ENCODE data around the gene EFHC1. TPM values are rescaled to one million over a fixed set of nuclear protein-coding genes. Genes with fewer than 3 reads are reported as not detected.

EFHC1 gene
- total RNA-seq, 1 donor from 2014 or later, result 9.6 TPM

GRCh38 chr6:52532457-52532856, 112.3 kb downstream of the EFHC1 start:
- no peak overlapping the region for H3K4me3 Mint-ChIP-seq (ENCODE audit: unreplicated experiment)
- no peaks in the 10 kb centered on the region for H3K9me3 Mint-ChIP-seq (ENCODE audit: low read depth)
- H3K27me3 Mint-ChIP-seq (ENCODE audit: low read depth), result no peaks in the 10 kb centered on the region
- H3K27ac Mint-ChIP-seq (ENCODE audit: unreplicated experiment), result peak overlapping the region; percentile 17
- peaks cover 56% of the 10 kb centered on the region for H3K4me1 Mint-ChIP-seq (ENCODE audit: low read depth)
- no peak for DNase-seq (ENCODE audit: low spot score)
- peaks cover 22% of the 10 kb centered on the region for H3K36me3 Mint-ChIP-seq (ENCODE audit: low read depth)
- no peak for TF ChIP-seq CTCF (IDR thresholded peaks at IDR 0.05)

- Mint-ChIP-seq H3K9me3 (ENCODE audit: low read depth) (no peaks in the 10 kb centered on the region), H3K4me3 (ENCODE audit: unreplicated experiment) (no peak overlapping the region), H3K27ac (ENCODE audit: unreplicated experiment) (no peak overlapping the region), H3K4me1 (ENCODE audit: low read depth) (peaks cover 66% of the 10 kb centered on the region), H3K27me3 (ENCODE audit: low read depth) (no peaks in the 10 kb centered on the region), H3K36me3 (ENCODE audit: low read depth) (peaks cover 22% of the 10 kb centered on the region)
- no peak for DNase-seq (ENCODE audit: low spot score)
- TF ChIP-seq CTCF (IDR thresholded peaks at IDR 0.05), result no peak
Observed at GRCh38 chr6:52533491-52533890, 113.3 kb downstream of the EFHC1 start.

- H3K36me3 Mint-ChIP-seq (ENCODE audit: low read depth), result peaks cover 20% of the 10 kb centered on the region
- no peak for TF ChIP-seq CTCF (IDR thresholded peaks at IDR 0.05)
- H3K27ac Mint-ChIP-seq (ENCODE audit: unreplicated experiment), result no peak overlapping the region
- H3K9me3 Mint-ChIP-seq (ENCODE audit: low read depth), result no peaks in the 10 kb centered on the region
- no peak for DNase-seq (ENCODE audit: low spot score)
- no peaks in the 10 kb centered on the region for H3K27me3 Mint-ChIP-seq (ENCODE audit: low read depth)
- H3K4me1 Mint-ChIP-seq (ENCODE audit: low read depth), result peaks cover 75% of the 10 kb centered on the region
- H3K4me3 Mint-ChIP-seq (ENCODE audit: unreplicated experiment), result no peak overlapping the region
Observed at GRCh38 chr6:52534363-52534762, 114.2 kb downstream of the EFHC1 start.

- Mint-ChIP-seq H3K4me3 (ENCODE audit: unreplicated experiment) (no peak overlapping the region), H3K4me1 (ENCODE audit: low read depth) (peaks cover 81% of the 10 kb centered on the region), H3K9me3 (ENCODE audit: low read depth) (no peaks in the 10 kb centered on the region), H3K27ac (ENCODE audit: unreplicated experiment) (no peak overlapping the region), H3K27me3 (ENCODE audit: low read depth) (no peaks in the 10 kb centered on the region), H3K36me3 (ENCODE audit: low read depth) (peaks cover 20% of the 10 kb centered on the region)
- no peak for TF ChIP-seq CTCF (IDR thresholded peaks at IDR 0.05)
- no peak for DNase-seq (ENCODE audit: low spot score)
Observed at GRCh38 chr6:52534966-52535390, 114.8 kb downstream of the EFHC1 start.

GRCh38 chr6:52535711-52536423, 115.7 kb downstream of the EFHC1 start:
- TF ChIP-seq CTCF (IDR thresholded peaks at IDR 0.05), result no peak
- Mint-ChIP-seq H3K4me1 (ENCODE audit: low read depth) (peaks cover 83% of the 10 kb centered on the region), H3K4me3 (ENCODE audit: unreplicated experiment) (no peak overlapping the region), H3K9me3 (ENCODE audit: low read depth) (no peaks in the 10 kb centered on the region), H3K27me3 (ENCODE audit: low read depth) (no peaks in the 10 kb centered on the region), H3K27ac (ENCODE audit: unreplicated experiment) (no peak overlapping the region), H3K36me3 (ENCODE audit: low read depth) (peaks cover 16% of the 10 kb centered on the region)
- DNase-seq (ENCODE audit: low spot score), result no peak
